Smooth muscle cell of the brain vasculature (primary cell): Measurements from ENCODE around the gene KLHDC9.
"Not testable (repeated sequence)": the region's sequence is repeated elsewhere in the genome, so short reads cannot be mapped to it uniquely, and the experiment has no call there.

Source experiments
- DNase-seq: peaks from one replicate; pipeline ENCODE4 v3.0.0-alpha.2; 2012; ENCODE audit warnings: low read depth, low spot score

Gene KLHDC9

GRCh38 chr1:161096015-161096414 lies 2.1 kb upstream of the KLHDC9 start:
- no peak for DNase-seq

- no peak for DNase-seq
Observed at GRCh38 chr1:161096530-161096929, 1.6 kb upstream of the KLHDC9 start.

GRCh38 chr1:161099090-161099802 lies 1.1 kb downstream of the KLHDC9 start:
- DNase-seq, result no peak

GRCh38 chr1:161100556-161100955 lies 2.4 kb downstream of the KLHDC9 start:
- DNase-seq, result no peak

GRCh38 chr1:161106431-161106830 lies 8.3 kb downstream of the KLHDC9 start:
- no peak for DNase-seq

GRCh38 chr1:161111117-161111516 lies 13.0 kb downstream of the KLHDC9 start:
- no peak for DNase-seq

- no peak for DNase-seq
Observed at GRCh38 chr1:161111527-161111926, 13.4 kb downstream of the KLHDC9 start.

GRCh38 chr1:161113915-161114314 lies 15.8 kb downstream of the KLHDC9 start:
- no peak for DNase-seq

GRCh38 chr1:161114556-161114955 lies 16.4 kb downstream of the KLHDC9 start:
- no peak for DNase-seq

- no peak for DNase-seq
Observed at GRCh38 chr1:161115132-161115711, 17.1 kb downstream of the KLHDC9 start.

GRCh38 chr1:161115961-161116360 lies 17.8 kb downstream of the KLHDC9 start:
- DNase-seq, result not testable (repeated sequence)

- DNase-seq, result peak; percentile 61
Observed at GRCh38 chr1:161117759-161118581, 19.8 kb downstream of the KLHDC9 start, which contains the start of the genes NIT1 and PFDN2. Gene NIT1 (plus strand): TSS chr1:161118105. CDS start chr1:161118177, 72 bp downstream. Gene PFDN2 (minus strand): TSS chr1:161118037. CDS start chr1:161118026, 11 bp downstream.

- no peak for DNase-seq
Observed at GRCh38 chr1:161119092-161119903, 21.1 kb downstream of the KLHDC9 start.

- DNase-seq, result no peak
Observed at GRCh38 chr1:161121042-161121650, 23.0 kb downstream of the KLHDC9 start.

GRCh38 chr1:161121834-161122233 lies 23.7 kb downstream of the KLHDC9 start:
- DNase-seq, result no peak

- DNase-seq, result no peak
Observed at GRCh38 chr1:161122967-161123366, 24.8 kb downstream of the KLHDC9 start.

GRCh38 chr1:161127649-161128048 lies 29.5 kb downstream of the KLHDC9 start:
- DNase-seq, result no peak

- DNase-seq, result no peak
Observed at GRCh38 chr1:161128591-161129420, 30.6 kb downstream of the KLHDC9 start.

- DNase-seq, result no peak
Observed at GRCh38 chr1:161130266-161130665, 32.1 kb downstream of the KLHDC9 start.
